Karpas-422 (cell line): Measurements from ENCODE around the gene AKT2. TPM values are rescaled to one million over a fixed set of nuclear protein-coding genes. Genes with fewer than 3 reads are reported as not detected.

Experiments used
- DNase-seq: peaks from one replicate; pipeline ENCODE4 v3.0.0-alpha.2; 2015
- H2AFZ ChIP-seq: fragments of 200-600 bp; sonication (generic); 2 replicates; pipeline ENCODE4 v1.6.1; 2014; ENCODE audit warnings: antibody characterized with exemption, low read length, mixed read lengths
- H3K27ac ChIP-seq: fragments of 200-600 bp; sonication (generic); 2 replicates; pipeline ENCODE4 v1.5.1; 2014; ENCODE audit warnings: mild to moderate bottlenecking, low read length, moderate library complexity
- H3K27me3 ChIP-seq: fragments of 200-600 bp; sonication (generic); 2 replicates; pipeline ENCODE4 v1.6.1; 2014; ENCODE audit warnings: low read length, mixed read lengths
- H3K36me3 ChIP-seq: fragments of 200-600 bp; sonication (generic); 2 replicates; pipeline ENCODE4 v1.6.1; 2014; ENCODE audit warnings: low read length, mixed read lengths; ENCODE audit not compliant: insufficient read depth
- H3K4me1 ChIP-seq: fragments of 200-600 bp; sonication (generic); 2 replicates; pipeline ENCODE4 v1.6.1; 2014; ENCODE audit warnings: mild to moderate bottlenecking, low read length, mixed read lengths
- H3K4me2 ChIP-seq: fragments of 200-600 bp; sonication (generic); 2 replicates; pipeline ENCODE4 v1.6.1; 2014; ENCODE audit warnings: low read length, low read depth, mild to moderate bottlenecking; ENCODE audit not compliant: poor library complexity, severe bottlenecking
- H3K4me3 ChIP-seq: fragments of 200-600 bp; sonication (generic); 2 replicates; pipeline ENCODE4 v1.5.1; 2014; ENCODE audit warnings: mild to moderate bottlenecking, antibody characterized with exemption, low read length, mixed read lengths
- H3K79me2 ChIP-seq: fragments of 200-600 bp; sonication (generic); 2 replicates; pipeline ENCODE4 v1.6.1; 2014; ENCODE audit warnings: mild to moderate bottlenecking, low read length, mixed read lengths
- H3K9ac ChIP-seq: fragments of 200-600 bp; sonication (generic); 2 replicates; pipeline ENCODE4 v1.6.0; 2014; ENCODE audit warnings: low read length
- H3K9me2 ChIP-seq: fragments of 200-600 bp; sonication (generic), shearing (Covaris generic); replicated peaks from 2 replicates; pipeline ENCODE4 v1.6.0; 2014; ENCODE audit warnings: mild to moderate bottlenecking, low read length, moderate library complexity; ENCODE audit not compliant: insufficient read depth
- H3K9me3 ChIP-seq: fragments of 300-700, 200-600 bp; sonication (generic); 2 replicates; pipeline ENCODE4 v1.6.1; 2014; ENCODE audit warnings: low read length, mixed read lengths
- H4K20me1 ChIP-seq: fragments of 200-600 bp; sonication (generic); 2 replicates; pipeline ENCODE4 v1.6.1; 2014; ENCODE audit warnings: mild to moderate bottlenecking, antibody characterized with exemption, low read length, low read depth; ENCODE audit not compliant: insufficient read depth
- total RNA-seq: library from RNA; depleted of rRNA; stranded (reverse); fragments of >200 nt; shearing (Covaris generic); gene quantifications from 2 replicates; pipeline ENCODE4 v1.2.3, GENCODE V29; 2014; ENCODE audit warnings: low replicate concordance

The AKT2 gene
- total RNA-seq, 1 experiment from 2014 or later: 85.9 TPM

DNA sequence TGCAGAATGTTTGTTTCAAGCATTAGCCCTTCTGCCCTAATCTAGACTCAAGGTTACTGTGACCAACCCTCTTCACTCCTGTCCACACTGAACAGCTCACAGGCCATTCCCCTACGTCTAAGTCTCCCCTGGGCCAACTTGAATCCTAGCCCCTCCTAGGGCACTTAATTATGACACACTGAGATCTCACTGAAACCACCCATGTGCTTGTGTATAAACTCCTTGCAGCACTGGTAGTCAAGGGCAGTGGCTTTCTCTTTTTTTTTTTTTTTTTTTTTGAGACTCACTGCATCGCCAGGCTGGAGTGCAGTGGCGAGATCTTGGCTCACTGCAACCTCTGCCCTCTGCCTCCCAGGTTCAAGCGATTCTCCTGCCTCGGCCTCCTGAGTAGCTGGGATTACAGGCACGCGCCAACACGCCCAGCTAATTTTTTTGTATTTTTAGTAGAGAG lies 1.9 kb upstream of the AKT2 start:
- H3K27ac ChIP-seq: peak overlapping the region; percentile 84; the same call in 1 of the 2 replicates
- H3K79me2 ChIP-seq: peaks cover 31% of the 10 kb centered on the region
- H3K9ac ChIP-seq: no peak overlapping the region; the same call in 1 of the 2 replicates
- peaks cover 9% of the 10 kb centered on the region; the same call in 1 of the 2 replicates for H4K20me1 ChIP-seq
- H3K4me3 ChIP-seq: no peak overlapping the region
- H3K9me2 ChIP-seq: no peaks in the 10 kb centered on the region
- H3K9me3 ChIP-seq: no peaks in the 10 kb centered on the region
- DNase-seq: no peak
- peaks cover 5% of the 10 kb centered on the region; the same call in 1 of the 2 replicates for H3K36me3 ChIP-seq
- H2AFZ ChIP-seq: peak overlapping the region; percentile 18; the same call in 1 of the 2 replicates
- H3K4me2 ChIP-seq: no peak overlapping the region
- no peaks in the 10 kb centered on the region for H3K27me3 ChIP-seq
- H3K4me1 ChIP-seq: peaks cover 37% of the 10 kb centered on the region

DNA sequence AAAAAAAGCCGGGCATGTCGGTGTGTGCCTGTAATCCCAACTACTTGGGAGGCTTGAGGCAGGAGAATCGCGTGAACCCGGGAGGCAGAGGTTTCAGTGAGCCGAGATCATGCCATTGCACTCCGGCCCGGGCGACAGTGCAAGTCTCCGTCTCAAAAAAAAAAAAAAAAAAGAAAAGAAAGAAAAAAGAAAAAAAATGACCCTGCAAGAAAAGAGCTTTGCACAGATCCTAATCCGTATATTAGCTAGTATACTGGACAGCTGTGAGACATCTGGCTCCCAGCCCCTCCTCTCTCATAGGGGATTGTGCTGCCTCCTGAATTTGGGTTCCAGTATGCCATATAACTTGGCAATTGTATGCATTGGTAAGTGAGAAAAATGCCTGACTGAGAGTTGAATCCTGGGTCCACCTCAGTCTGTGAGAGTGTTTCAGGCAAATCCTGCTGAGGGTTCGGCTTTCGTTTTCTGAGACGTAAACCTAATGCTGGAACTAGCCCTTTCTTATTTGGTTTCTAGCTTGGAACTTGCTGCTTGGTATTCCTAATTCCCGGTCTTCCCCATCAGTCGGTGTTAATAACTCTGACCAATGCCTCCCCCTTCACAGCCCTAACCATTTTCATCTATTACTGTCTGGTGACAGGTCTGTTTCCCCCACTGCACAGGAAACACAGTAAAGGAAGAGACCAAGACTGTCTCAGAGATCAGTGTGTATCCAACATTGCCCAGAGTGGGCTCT lies 1.3 kb upstream of the AKT2 start:
- Histone ChIP-seq H3K9me2 (no peaks in the 10 kb centered on the region), H4K20me1 (peaks cover 9% of the 10 kb centered on the region; the same call in 1 of the 2 replicates), H3K36me3 (peaks cover 6% of the 10 kb centered on the region; the same call in 1 of the 2 replicates), H3K79me2 (peaks cover 37% of the 10 kb centered on the region), H3K4me2 (peak overlapping the region; percentile 83), H3K9ac (peak overlapping the region; percentile 72), H2AFZ (peak overlapping the region; percentile 18; the same call in 1 of the 2 replicates), H3K4me1 (peaks cover 43% of the 10 kb centered on the region), H3K27ac (peak overlapping the region; percentile 84), H3K9me3 (no peaks in the 10 kb centered on the region), H3K4me3 (peak overlapping the region; percentile 64), H3K27me3 (no peaks in the 10 kb centered on the region)
- DNase-seq: no peak

DNA sequence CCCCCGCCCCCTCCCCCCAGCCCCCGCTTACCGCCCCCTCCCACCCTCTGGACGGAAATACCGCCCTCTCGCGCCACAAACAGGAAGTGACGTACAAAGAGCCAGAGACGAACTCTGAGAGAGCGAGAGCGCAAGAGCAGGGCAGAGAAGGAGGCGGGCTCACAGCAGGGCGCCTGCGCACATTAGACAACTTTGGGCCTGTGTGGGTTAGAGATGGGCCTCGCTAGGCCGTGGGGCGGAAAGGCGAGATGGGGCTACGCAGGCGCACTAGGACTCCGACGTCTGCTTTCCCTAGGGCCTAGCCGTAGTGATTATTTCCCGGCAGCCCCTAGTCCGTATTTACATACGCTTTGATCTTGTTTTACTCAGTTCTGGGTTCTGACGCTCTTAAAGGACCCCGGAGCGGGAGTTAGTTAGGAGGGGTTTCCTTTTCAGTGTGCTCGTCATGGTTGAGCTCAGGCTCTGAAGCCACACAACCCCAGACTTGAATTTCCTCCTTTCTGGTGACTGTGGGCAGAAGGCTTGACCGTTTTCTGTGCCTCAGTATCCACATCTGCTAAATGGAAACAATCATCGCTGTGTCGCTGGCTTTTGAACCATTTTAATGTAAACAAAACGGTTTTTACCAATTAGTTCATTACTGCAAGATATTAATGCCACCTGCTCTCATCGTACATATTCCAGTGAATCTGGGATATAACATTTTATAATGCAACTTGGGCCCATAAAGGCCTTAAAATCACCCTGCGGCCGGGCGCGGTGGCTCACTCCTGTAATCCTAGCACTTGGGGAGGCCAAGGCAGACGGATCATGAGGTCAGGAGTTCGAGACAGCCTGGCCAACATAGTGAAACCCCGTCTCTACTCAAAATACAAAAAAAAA lies 449 bp upstream of the AKT2 start:
- Histone ChIP-seq H3K9ac (peak overlapping the region; percentile 98), H2AFZ (no peak overlapping the region), H3K4me2 (peak overlapping the region; percentile 83), H3K36me3 (peaks cover 6% of the 10 kb centered on the region; the same call in 1 of the 2 replicates), H3K9me2 (no peaks in the 10 kb centered on the region), H3K4me1 (peaks cover 51% of the 10 kb centered on the region), H4K20me1 (peaks cover 9% of the 10 kb centered on the region; the same call in 1 of the 2 replicates), H3K9me3 (no peaks in the 10 kb centered on the region), H3K27ac (peak overlapping the region; percentile 84), H3K4me3 (peak overlapping the region; percentile 81), H3K27me3 (no peaks in the 10 kb centered on the region), H3K79me2 (peaks cover 45% of the 10 kb centered on the region)
- peak; percentile 100 for DNase-seq

DNA sequence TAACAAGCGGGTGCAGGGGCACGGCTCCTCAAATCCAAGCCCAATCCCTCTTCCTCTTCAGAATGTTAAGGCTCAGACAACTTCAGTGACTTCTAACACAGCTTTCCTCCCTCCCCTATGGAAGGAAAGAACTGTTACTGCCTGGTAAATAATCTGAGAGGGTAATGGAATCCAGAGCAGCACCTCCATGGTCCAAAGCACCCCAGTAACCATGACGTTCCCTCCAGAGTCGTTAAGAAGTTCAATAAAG lies 969 bp downstream of the AKT2 start:
- H4K20me1 ChIP-seq: peaks cover 9% of the 10 kb centered on the region; the same call in 1 of the 2 replicates
- H3K4me1 ChIP-seq: peaks cover 65% of the 10 kb centered on the region
- DNase-seq: no peak
- H3K9me3 ChIP-seq: no peaks in the 10 kb centered on the region
- H3K27me3 ChIP-seq: no peaks in the 10 kb centered on the region
- peaks cover 6% of the 10 kb centered on the region; the same call in 1 of the 2 replicates for H3K36me3 ChIP-seq
- peak overlapping the region; percentile 80 for H3K27ac ChIP-seq
- H3K9me2 ChIP-seq: no peaks in the 10 kb centered on the region
- no peak overlapping the region for H2AFZ ChIP-seq
- peak overlapping the region; percentile 98 for H3K9ac ChIP-seq
- H3K4me2 ChIP-seq: peak overlapping the region; percentile 92
- H3K79me2 ChIP-seq: peaks cover 59% of the 10 kb centered on the region
- H3K4me3 ChIP-seq: peak overlapping the region; percentile 81

DNA sequence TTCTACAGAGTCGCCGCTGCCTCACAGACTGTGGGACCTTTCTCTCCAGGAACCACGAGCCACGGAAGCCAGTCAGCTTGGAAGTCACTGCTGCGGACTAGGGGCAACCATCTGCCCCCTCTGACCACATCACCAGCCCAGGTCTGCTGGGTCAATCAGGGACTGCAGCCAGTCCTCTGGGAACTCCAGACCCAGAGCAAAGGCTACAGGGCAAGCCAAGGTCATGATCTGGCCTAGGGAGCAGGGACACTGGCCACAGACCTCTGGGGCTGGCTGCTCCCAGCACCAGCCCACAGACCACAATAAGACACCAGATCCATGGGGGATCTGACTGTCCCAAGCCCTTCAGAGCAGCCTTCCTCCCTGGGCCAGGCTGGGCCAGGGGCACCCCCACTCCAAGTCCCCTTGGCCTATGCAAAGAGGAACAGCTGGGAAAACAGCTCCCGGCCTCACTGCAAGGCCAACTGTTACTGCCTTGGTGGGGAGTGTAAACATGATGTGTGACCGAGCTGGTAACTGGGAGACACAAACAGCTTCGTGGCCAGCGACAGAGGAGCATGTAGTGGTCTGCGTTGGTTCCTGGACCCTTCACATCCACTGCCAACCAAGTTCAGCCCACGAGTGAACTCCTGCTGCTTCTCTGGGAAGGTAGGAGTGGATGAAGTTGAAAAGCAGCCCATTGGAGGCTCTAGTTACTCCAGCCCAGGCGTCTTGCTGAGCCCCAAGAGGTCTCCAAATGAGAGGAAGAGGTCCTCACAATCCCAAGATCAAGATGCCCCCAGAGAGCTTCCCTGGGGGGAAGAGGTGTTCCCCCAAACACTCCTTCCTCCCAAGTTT lies 1.5 kb downstream of the AKT2 start:
- peaks cover 70% of the 10 kb centered on the region for H3K4me1 ChIP-seq

DNA sequence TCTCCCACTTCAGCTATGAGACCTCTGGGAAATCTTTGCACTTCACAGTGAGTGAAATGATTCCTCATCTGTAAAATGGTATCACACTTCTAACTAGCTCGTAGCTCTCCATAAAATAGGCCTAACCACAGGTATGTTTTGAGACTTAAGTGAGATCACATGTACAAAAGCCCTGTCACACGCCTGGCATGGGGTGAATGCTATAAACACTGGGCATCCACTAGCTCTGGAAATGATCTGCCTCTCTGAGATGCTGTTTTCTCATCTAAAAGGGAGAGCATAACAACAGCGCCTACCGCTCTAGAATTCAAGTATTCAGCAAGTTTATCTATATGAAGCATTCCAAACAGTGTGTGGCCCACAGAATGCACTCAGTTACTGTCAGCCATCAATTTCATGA lies 2.2 kb downstream of the AKT2 start:
- Histone ChIP-seq H3K4me1 (peaks cover 76% of the 10 kb centered on the region), H3K27me3 (no peaks in the 10 kb centered on the region), H3K9me3 (no peaks in the 10 kb centered on the region), H2AFZ (no peak overlapping the region), H4K20me1 (peaks cover 13% of the 10 kb centered on the region; the same call in 1 of the 2 replicates), H3K9ac (peak overlapping the region; percentile 98), H3K4me3 (peak overlapping the region; percentile 29; the same call in 1 of the 2 replicates), H3K36me3 (peaks cover 6% of the 10 kb centered on the region; the same call in 1 of the 2 replicates), H3K79me2 (peaks cover 72% of the 10 kb centered on the region), H3K27ac (peak overlapping the region; percentile 80), H3K9me2 (no peaks in the 10 kb centered on the region), H3K4me2 (peak overlapping the region; percentile 92)
- DNase-seq: no peak

More for the DNA sequence above, 1.5 kb downstream of the AKT2 start:
- Histone ChIP-seq H4K20me1 (peaks cover 9% of the 10 kb centered on the region; the same call in 1 of the 2 replicates), H3K4me3 (peak overlapping the region; percentile 81), H3K4me2 (peak overlapping the region; percentile 92), H3K9me2 (no peaks in the 10 kb centered on the region), H3K79me2 (peaks cover 65% of the 10 kb centered on the region), H3K9ac (peak overlapping the region; percentile 98), H2AFZ (no peak overlapping the region), H3K9me3 (no peaks in the 10 kb centered on the region), H3K36me3 (peaks cover 6% of the 10 kb centered on the region; the same call in 1 of the 2 replicates), H3K27ac (peak overlapping the region; percentile 80), H3K27me3 (no peaks in the 10 kb centered on the region)
- DNase-seq: no peak

DNA sequence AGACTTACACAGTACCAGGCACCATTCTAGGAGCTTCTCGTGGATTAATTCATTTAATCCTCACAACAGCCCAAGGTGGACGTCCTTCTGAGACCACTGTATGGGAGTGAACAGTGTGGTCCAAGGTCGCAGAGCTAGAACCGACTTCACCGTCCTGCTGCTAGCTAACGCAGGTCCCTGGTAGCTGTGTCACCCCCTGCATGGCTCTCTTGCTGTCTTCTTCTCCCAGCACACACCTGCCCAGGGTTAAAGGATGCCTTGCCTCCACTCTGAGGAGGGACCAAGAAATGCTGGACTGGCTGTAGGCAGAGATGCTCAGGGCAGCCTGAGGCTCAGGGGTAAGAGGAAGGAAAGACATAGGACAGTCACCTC lies 3.0 kb downstream of the AKT2 start:
- Histone ChIP-seq H3K36me3 (peaks cover 6% of the 10 kb centered on the region; the same call in 1 of the 2 replicates), H4K20me1 (peaks cover 19% of the 10 kb centered on the region), H3K9me2 (no peaks in the 10 kb centered on the region), H3K9me3 (no peaks in the 10 kb centered on the region), H2AFZ (no peak overlapping the region), H3K4me2 (peak overlapping the region; percentile 92), H3K4me1 (peaks cover 83% of the 10 kb centered on the region), H3K27me3 (no peaks in the 10 kb centered on the region), H3K4me3 (peak overlapping the region; percentile 29; the same call in 1 of the 2 replicates), H3K79me2 (peaks cover 79% of the 10 kb centered on the region), H3K27ac (peak overlapping the region; percentile 80), H3K9ac (peak overlapping the region; percentile 98)
- DNase-seq: no peak
